ENCODE measurements around the gene DDX1. TPM values are rescaled to one million over a fixed set of nuclear protein-coding genes. Genes with fewer than 3 reads are reported as not detected.

The DDX1 gene
- total and polyA plus RNA-seq, 2 experiments from 2014 or later = 99.9 to 102 TPM

DNA sequence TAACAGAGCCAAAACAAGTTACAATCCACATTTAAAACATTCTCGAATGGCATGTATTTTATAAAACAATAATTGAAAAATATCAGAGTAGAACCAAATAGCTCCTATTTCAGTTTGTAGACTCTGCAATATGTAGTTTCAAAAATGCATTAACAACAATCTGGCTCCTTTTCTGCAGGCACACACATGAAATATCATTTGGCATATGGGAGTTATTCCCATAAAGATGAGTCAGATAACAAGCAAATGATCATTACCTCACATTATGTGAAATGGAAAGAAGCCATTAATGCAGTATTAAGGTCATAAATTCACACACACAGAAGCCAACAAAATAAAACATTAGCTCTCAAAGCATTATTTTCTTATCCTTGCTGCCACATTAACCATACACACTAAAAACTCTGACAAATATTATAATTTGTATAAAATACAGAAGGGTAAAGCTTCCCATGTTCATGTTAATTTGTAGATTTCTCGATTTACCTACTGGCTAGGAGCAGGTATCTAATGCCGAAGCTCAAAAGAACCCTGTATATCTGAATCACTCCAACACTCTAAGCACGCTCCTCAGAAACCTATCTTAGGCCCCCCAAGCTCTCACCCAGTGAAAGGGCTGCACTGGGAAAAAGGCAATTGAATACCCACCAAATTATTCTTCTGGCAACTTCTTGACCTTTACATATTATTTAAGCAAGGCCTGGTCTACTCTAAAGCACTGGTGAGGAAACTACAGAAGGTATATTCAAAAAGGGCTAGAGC is 44.4 kb upstream of the DDX1 start:
- H3K27ac ChIP-seq (ENCODE audit: low read depth) = no peak overlapping the region
- no peak overlapping the region for H3K4me3 Mint-ChIP-seq
- ATAC-seq = no peak

DNA sequence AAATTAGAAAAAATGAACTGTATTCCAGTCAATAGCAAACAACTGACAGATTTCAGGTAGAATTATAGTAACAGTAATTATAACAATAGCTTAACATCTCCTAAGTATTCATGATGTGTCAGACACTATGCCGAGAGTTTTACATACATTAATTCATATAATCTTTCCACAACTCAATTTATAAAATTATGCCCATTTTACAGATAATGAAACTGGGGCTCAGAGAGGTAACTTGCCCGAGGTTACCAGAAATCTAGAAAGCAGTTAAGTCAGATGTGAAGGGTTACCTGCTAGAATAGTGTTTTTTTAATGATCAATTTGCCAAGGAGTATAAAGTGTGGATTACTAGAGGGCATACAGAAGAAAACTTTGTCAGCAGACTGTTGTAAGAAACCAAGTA is 42.7 kb upstream of the DDX1 start:
- H3K79me2 ChIP-seq (replicated peaks; ENCODE audit: insufficient read depth) = no peaks in the 10 kb centered on the region
- no peak overlapping the region for H2AFZ ChIP-seq
- H3K27ac ChIP-seq (ENCODE audit: low read depth) = no peak overlapping the region
- H3K4me2 ChIP-seq = no peak overlapping the region
- H3K27ac Mint-ChIP-seq = no peak overlapping the region
- H3K27me3 ChIP-seq (ENCODE audit: insufficient read depth) = no peaks in the 10 kb centered on the region
- no peaks in the 10 kb centered on the region for H3K27me3 Mint-ChIP-seq (ENCODE audit: insufficient read depth, low read depth, poor library complexity)
- DNase-seq (ENCODE audit: low spot score) (no peak), ATAC-seq (no peak)
- no peaks in the 10 kb centered on the region for H3K4me1 ChIP-seq (ENCODE audit: insufficient read depth)
- no peaks in the 10 kb centered on the region for H3K9me3 Mint-ChIP-seq
- peaks cover 4% of the 10 kb centered on the region for H3K36me3 ChIP-seq (ENCODE audit: insufficient read depth)
- no peaks in the 10 kb centered on the region for H3K4me1 Mint-ChIP-seq
- no peak overlapping the region for H3K4me3 ChIP-seq
- H3K4me3 Mint-ChIP-seq = no peak overlapping the region
- H3K9me2 ChIP-seq (ENCODE audit: insufficient read depth) = no peaks in the 10 kb centered on the region
- TF ChIP-seq EZH2phosphoT487 (IDR thresholded peaks at IDR 0.05; ENCODE audit: unreplicated experiment) (no peak), NANOG (IDR thresholded peaks at IDR 0.05; ENCODE audit: borderline replicate concordance) (no peak), CREB1 (CRISPR knock-in tag; IDR thresholded peaks at IDR 0.05; ENCODE audit: low read depth) (no peak), STAT1 (IDR thresholded peaks at IDR 0.05; ENCODE audit: unreplicated experiment) (no peak)
- TF ChIP-seq, protein P1, sequence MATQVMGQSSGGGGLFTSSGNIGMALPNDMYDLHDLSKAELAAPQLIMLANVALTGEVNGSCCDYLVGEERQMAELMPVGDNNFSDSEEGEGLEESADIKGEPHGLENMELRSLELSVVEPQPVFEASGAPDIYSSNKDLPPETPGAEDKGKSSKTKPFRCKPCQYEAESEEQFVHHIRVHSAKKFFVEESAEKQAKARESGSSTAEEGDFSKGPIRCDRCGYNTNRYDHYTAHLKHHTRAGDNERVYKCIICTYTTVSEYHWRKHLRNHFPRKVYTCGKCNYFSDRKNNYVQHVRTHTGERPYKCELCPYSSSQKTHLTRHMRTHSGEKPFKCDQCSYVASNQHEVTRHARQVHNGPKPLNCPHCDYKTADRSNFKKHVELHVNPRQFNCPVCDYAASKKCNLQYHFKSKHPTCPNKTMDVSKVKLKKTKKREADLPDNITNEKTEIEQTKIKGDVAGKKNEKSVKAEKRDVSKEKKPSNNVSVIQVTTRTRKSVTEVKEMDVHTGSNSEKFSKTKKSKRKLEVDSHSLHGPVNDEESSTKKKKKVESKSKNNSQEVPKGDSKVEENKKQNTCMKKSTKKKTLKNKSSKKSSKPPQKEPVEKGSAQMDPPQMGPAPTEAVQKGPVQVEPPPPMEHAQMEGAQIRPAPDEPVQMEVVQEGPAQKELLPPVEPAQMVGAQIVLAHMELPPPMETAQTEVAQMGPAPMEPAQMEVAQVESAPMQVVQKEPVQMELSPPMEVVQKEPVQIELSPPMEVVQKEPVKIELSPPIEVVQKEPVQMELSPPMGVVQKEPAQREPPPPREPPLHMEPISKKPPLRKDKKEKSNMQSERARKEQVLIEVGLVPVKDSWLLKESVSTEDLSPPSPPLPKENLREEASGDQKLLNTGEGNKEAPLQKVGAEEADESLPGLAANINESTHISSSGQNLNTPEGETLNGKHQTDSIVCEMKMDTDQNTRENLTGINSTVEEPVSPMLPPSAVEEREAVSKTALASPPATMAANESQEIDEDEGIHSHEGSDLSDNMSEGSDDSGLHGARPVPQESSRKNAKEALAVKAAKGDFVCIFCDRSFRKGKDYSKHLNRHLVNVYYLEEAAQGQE (IDR thresholded peaks at IDR 0.05; ENCODE audit: unreplicated experiment) = no peak
- TF ChIP-seq, protein P2, sequence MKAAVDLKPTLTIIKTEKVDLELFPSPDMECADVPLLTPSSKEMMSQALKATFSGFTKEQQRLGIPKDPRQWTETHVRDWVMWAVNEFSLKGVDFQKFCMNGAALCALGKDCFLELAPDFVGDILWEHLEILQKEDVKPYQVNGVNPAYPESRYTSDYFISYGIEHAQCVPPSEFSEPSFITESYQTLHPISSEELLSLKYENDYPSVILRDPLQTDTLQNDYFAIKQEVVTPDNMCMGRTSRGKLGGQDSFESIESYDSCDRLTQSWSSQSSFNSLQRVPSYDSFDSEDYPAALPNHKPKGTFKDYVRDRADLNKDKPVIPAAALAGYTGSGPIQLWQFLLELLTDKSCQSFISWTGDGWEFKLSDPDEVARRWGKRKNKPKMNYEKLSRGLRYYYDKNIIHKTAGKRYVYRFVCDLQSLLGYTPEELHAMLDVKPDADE (IDR thresholded peaks at IDR 0.05) = no peak
- H3F3A ChIP-seq (replicated peaks; ENCODE audit: low read depth) = no peaks in the 10 kb centered on the region
- H4K20me1 ChIP-seq (replicated peaks; ENCODE audit: insufficient read depth) = no peaks in the 10 kb centered on the region; the same call in 1 of the 2 replicates
- 0 out of 3 replicates have a peak, but pooled peaks cover 2% of the 10 kb centered on the region for H3K36me3 Mint-ChIP-seq (ENCODE audit: low read depth)

More for the DNA sequence above, 44.4 kb upstream of the DDX1 start:
- Histone ChIP-seq H3K4me1 (ENCODE audit: insufficient read depth) (no peaks in the 10 kb centered on the region), H3K79me2 (replicated peaks; ENCODE audit: insufficient read depth) (no peaks in the 10 kb centered on the region), H3K36me3 (ENCODE audit: insufficient read depth) (no peaks in the 10 kb centered on the region; the same call in 1 of the 2 replicates), H3F3A (replicated peaks; ENCODE audit: low read depth) (no peaks in the 10 kb centered on the region), H3K4me3 (no peak overlapping the region), H4K20me1 (replicated peaks; ENCODE audit: insufficient read depth) (no peaks in the 10 kb centered on the region; the same call in 1 of the 2 replicates), H3K27me3 (ENCODE audit: insufficient read depth) (no peaks in the 10 kb centered on the region), H3K9me2 (ENCODE audit: insufficient read depth) (no peaks in the 10 kb centered on the region), H3K4me2 (no peak overlapping the region), H2AFZ (no peak overlapping the region)
- Mint-ChIP-seq H3K27me3 (ENCODE audit: insufficient read depth, low read depth, poor library complexity) (no peaks in the 10 kb centered on the region), H3K36me3 (ENCODE audit: low read depth) (peaks cover 6% of the 10 kb centered on the region; the same call in 2 of the 3 replicates), H3K9me3 (no peaks in the 10 kb centered on the region), H3K27ac (no peak overlapping the region), H3K4me1 (no peaks in the 10 kb centered on the region)
- TF ChIP-seq, protein P2 (IDR thresholded peaks at IDR 0.05) = no peak
- no peak for TF ChIP-seq EZH2phosphoT487 (IDR thresholded peaks at IDR 0.05; ENCODE audit: unreplicated experiment)
- TF ChIP-seq, protein P1 (IDR thresholded peaks at IDR 0.05; ENCODE audit: unreplicated experiment) = no peak
- no peak for TF ChIP-seq NANOG (IDR thresholded peaks at IDR 0.05; ENCODE audit: borderline replicate concordance)
- DNase-seq (ENCODE audit: low spot score) = no peak

All from GM23338 (cell line).